Ishikawa (cell line): Measurements from ENCODE around the gene RASL10A.

ENCODE experiments used
- CEBPB ChIP-seq: IDR thresholded peaks from 2 replicates; pipeline ENCODE4 v1.6.1; 2012
- CREB1 ChIP-seq: IDR thresholded peaks from 2 replicates; pipeline ENCODE4 v1.6.1; 2012; ENCODE audit warnings: low read depth
- EGR1 ChIP-seq: IDR thresholded peaks from 2 replicates; pipeline ENCODE4 v1.6.1; 2012
- EP300 ChIP-seq: IDR thresholded peaks from 2 replicates; pipeline ENCODE4 v1.6.1; 2012; ENCODE audit warnings: borderline replicate concordance
- FOXM1 ChIP-seq: IDR thresholded peaks from 2 replicates; pipeline ENCODE4 v1.6.1; 2012; ENCODE audit warnings: low read depth, borderline replicate concordance
- MAX ChIP-seq: IDR thresholded peaks from 2 replicates; pipeline ENCODE4 v1.6.1; 2012
- NFIC ChIP-seq: IDR thresholded peaks from 2 replicates; pipeline ENCODE4 v1.6.1; 2012
- RAD21 ChIP-seq: IDR thresholded peaks from 2 replicates; pipeline ENCODE4 v1.6.1; 2012; ENCODE audit warnings: low read depth
- REST ChIP-seq: IDR thresholded peaks from 2 replicates; pipeline ENCODE4 v1.6.1; 2012; ENCODE audit warnings: low read depth, mild to moderate bottlenecking
- TAF1 ChIP-seq: IDR thresholded peaks from 2 replicates; pipeline ENCODE4 v1.6.1; 2012; ENCODE audit warnings: low read depth, mild to moderate bottlenecking
- TCF12 ChIP-seq: IDR thresholded peaks from 2 replicates; pipeline ENCODE4 v1.6.1; 2012; ENCODE audit warnings: low read depth
- TEAD4 ChIP-seq: IDR thresholded peaks from 2 replicates; pipeline ENCODE4 v1.6.1; 2012
- USF1 ChIP-seq: IDR thresholded peaks from 2 replicates; pipeline ENCODE4 v1.6.1; 2012
- YY1 ChIP-seq: IDR thresholded peaks from 2 replicates; pipeline ENCODE4 v1.6.1; 2012; ENCODE audit warnings: low read depth
- ZBTB7A ChIP-seq: IDR thresholded peaks from 2 replicates; pipeline ENCODE4 v1.6.1; 2012; ENCODE audit warnings: low read depth

The RASL10A gene

GRCh38 chr22:29338398-29338797, 22.9 kb upstream of the RASL10A start:
- TF ChIP-seq EP300 (no peak), NFIC (no peak), YY1 (no peak), MAX (no peak), TAF1 (no peak), FOXM1 (no peak), TEAD4 (no peak), REST (no peak), CREB1 (no peak)

GRCh38 chr22:29337631-29338284, 22.3 kb upstream of the RASL10A start:
- TF ChIP-seq CREB1, result no peak
- no peak for TF ChIP-seq TEAD4
- TF ChIP-seq CEBPB, result no peak
- TF ChIP-seq EP300, result no peak
- TF ChIP-seq FOXM1, result no peak
- no peak for TF ChIP-seq TCF12
- TF ChIP-seq MAX, result no peak
- TF ChIP-seq ZBTB7A, result no peak
- no peak for TF ChIP-seq NFIC
- no peak for TF ChIP-seq USF1
- no peak for TF ChIP-seq YY1

- TF ChIP-seq MAX, result no peak
These were observed 21.4 kb upstream of the RASL10A start for GRCh38 chr22:29336751-29337490.

GRCh38 chr22:29335656-29336055, 20.2 kb upstream of the RASL10A start:
- TF ChIP-seq EP300 (no peak), FOXM1 (no peak), REST (no peak), TEAD4 (no peak), CEBPB (no peak), RAD21 (no peak), EGR1 (no peak), NFIC (no peak), TAF1 (no peak), USF1 (no peak), ZBTB7A (no peak), MAX (no peak), YY1 (no peak), CREB1 (no peak), TCF12 (no peak)

GRCh38 chr22:29334696-29335344, 19.3 kb upstream of the RASL10A start:
- TF ChIP-seq ZBTB7A, result no peak
- no peak for TF ChIP-seq NFIC
- no peak for TF ChIP-seq EP300
- TF ChIP-seq CEBPB, result no peak
- TF ChIP-seq MAX, result no peak
- no peak for TF ChIP-seq TAF1
